ENCODE results near the gene SMAD2.

DNA sequence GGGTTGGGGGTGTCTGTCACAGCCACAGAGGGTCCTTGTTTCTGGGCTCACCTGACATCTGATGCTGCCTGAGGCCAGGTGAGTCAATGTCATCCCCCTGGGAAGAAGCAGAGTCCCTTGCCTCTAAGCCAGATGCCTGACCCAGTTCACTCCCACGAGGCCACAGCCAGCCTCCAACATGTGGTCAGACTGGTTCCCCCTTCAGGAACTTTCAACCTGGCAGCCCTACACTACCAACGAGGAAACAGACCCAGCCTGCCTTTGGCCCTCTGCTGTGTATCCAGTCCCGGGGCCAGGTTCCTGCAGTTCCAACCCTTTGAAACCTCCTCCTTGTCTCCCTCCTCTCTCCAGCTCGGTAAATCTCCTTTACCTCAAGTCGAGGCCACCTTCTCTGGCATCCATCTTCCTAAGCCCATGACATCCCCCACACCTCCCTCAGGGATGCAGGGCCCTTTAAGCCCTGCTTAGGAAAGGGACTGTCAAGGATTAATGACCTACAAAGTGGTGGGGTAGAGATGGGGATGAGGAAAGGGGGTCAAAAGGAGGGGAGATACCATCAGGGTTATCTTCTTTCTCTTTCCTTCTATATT, 49.2 kb upstream of the SMAD2 start:
- no peak for TF ChIP-seq POLR2AphosphoS5 (IDR thresholded peaks at IDR 0.05; ENCODE audit: borderline replicate concordance, low read depth, low read length)
- no peak for TF ChIP-seq EZH2 (IDR thresholded peaks at IDR 0.05)

All from SK-N-MC (cell line).